ENCODE data around the gene SIGLEC6.
A peak's percentile ranks its signal among the peaks of the same experiment; 100 is the strongest.
"Not testable (repeated sequence)": the region's sequence is repeated elsewhere in the genome, so short reads cannot be mapped to it uniquely, and the experiment has no call there.

Gene SIGLEC6

GRCh38 chr19:51509823-51510660 lies 21.4 kb downstream of the SIGLEC6 start:
- DNase-seq (ENCODE audit: low read depth in 2 of 2) = no peak

GRCh38 chr19:51508059-51508733 lies 23.3 kb downstream of the SIGLEC6 start:
- DNase-seq (ENCODE audit: low read depth in 2 of 2) = no peak

GRCh38 chr19:51507640-51508058 lies 23.8 kb downstream of the SIGLEC6 start:
- no peak for DNase-seq (ENCODE audit: low read depth in 2 of 2)

- no peak for DNase-seq (ENCODE audit: low read depth in 2 of 2)
These were observed 24.3 kb downstream of the SIGLEC6 start for GRCh38 chr19:51507192-51507591.

GRCh38 chr19:51505904-51506303 lies 25.6 kb downstream of the SIGLEC6 start:
- DNase-seq (ENCODE audit: low read depth in 2 of 2) = no peak

- no peak for DNase-seq (ENCODE audit: low read depth in 2 of 2)
These were observed 27.6 kb downstream of the SIGLEC6 start for GRCh38 chr19:51503896-51504295.

- DNase-seq (ENCODE audit: low read depth in 2 of 2) = no peak
These were observed 28.1 kb downstream of the SIGLEC6 start for GRCh38 chr19:51503286-51503817.

- DNase-seq (ENCODE audit: low read depth in 2 of 2) = peak in 1 of 2 donors; percentile 20
These were observed 29.7 kb downstream of the SIGLEC6 start, which contains the start of gene SIGLEC12 for GRCh38 chr19:51501594-51502263. Gene SIGLEC12, minus strand, starts transcription at chr19:51501800. Its CDS starts 67 bp downstream, at chr19:51501733.

GRCh38 chr19:51500931-51501330 lies 30.5 kb downstream of the SIGLEC6 start:
- DNase-seq (ENCODE audit: low read depth in 2 of 2) = not testable (repeated sequence)

GRCh38 chr19:51497666-51498065 lies 33.8 kb downstream of the SIGLEC6 start:
- no peak for DNase-seq (ENCODE audit: low read depth in 2 of 2)

- DNase-seq (ENCODE audit: low read depth in 2 of 2) = no peak
These were observed 37.7 kb downstream of the SIGLEC6 start for GRCh38 chr19:51493776-51494175.

GRCh38 chr19:51491586-51491985 lies 39.9 kb downstream of the SIGLEC6 start:
- no peak for DNase-seq (ENCODE audit: low read depth in 2 of 2)

- DNase-seq (ENCODE audit: low read depth in 2 of 2) = no peak
These were observed 40.8 kb downstream of the SIGLEC6 start for GRCh38 chr19:51490676-51491075.

- DNase-seq (ENCODE audit: low read depth in 2 of 2) = peak; percentile 21 to 30
These were observed 42.4 kb downstream of the SIGLEC6 start for GRCh38 chr19:51489113-51489512.

- DNase-seq (ENCODE audit: low read depth in 2 of 2) = no peak
These were observed 43.0 kb downstream of the SIGLEC6 start for GRCh38 chr19:51488491-51488890.

GRCh38 chr19:51485960-51486660 lies 45.4 kb downstream of the SIGLEC6 start:
- DNase-seq (ENCODE audit: low read depth in 2 of 2) = no peak

- DNase-seq (ENCODE audit: low read depth in 2 of 2) = no peak
These were observed 50.9 kb downstream of the SIGLEC6 start for GRCh38 chr19:51480590-51480989.

GRCh38 chr19:51479531-51480331 lies 51.7 kb downstream of the SIGLEC6 start:
- peak; percentile 20 to 35 for DNase-seq (ENCODE audit: low read depth in 2 of 2)

- no peak for DNase-seq (ENCODE audit: low read depth in 2 of 2)
These were observed 52.9 kb downstream of the SIGLEC6 start, which contains the start of gene CEACAM18 for GRCh38 chr19:51478381-51479234. Gene CEACAM18, plus strand, starts transcription at chr19:51478539.

- DNase-seq (ENCODE audit: low read depth in 2 of 2) = no peak
These were observed 54.1 kb downstream of the SIGLEC6 start for GRCh38 chr19:51477344-51477743.

All from stimulated activated CD8-positive, alpha-beta memory T cell treated with anti-CD3 and anti-CD28 coated beads, Interleukin-15, amount 100 ng/mL, for 48 hours (primary cell).